Activated CD8-positive, alpha-beta memory T cell treated with anti-CD3 and anti-CD28 coated beads, Interleukin-2, amount 50 U/mL, for 4 hours (primary cell): ENCODE data around the gene MACC1.
"Not testable (repeated sequence)": the region's sequence is repeated elsewhere in the genome, so short reads cannot be mapped to it uniquely, and the experiment has no call there.

Experiments used
- DNase-seq: peaks from one replicate; pipeline ENCODE4 v3.0.0-alpha.2; 2020

The MACC1 gene

DNA sequence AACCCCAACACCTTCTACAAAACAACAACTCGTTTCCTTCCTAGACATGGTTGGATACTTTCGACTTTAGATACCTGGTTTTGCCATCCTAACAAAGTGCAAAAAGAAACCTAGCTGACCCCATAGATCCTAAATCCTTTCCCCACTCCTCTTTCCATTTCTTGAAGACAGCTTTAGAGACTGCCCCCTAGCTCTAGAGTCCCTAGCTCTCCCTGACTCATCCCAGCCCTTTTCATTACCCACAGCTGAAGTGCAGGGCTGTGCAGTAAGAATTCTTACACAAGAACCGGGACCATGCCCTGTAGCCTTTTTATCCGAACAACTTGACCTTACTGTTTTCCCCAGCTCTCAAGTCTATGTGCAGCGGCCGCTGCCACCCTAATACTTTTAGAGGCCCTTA lies 93.1 kb downstream of the MACC1 start:
- DNase-seq: not testable (repeated sequence)

- not testable (repeated sequence) for DNase-seq
Measured at GRCh38 chr7:20122653-20123316, 94.4 kb downstream of the MACC1 start.

GRCh38 chr7:20122073-20122472 lies 95.1 kb downstream of the MACC1 start:
- DNase-seq: no peak

- DNase-seq: no peak
Measured at GRCh38 chr7:20121404-20121803, 95.8 kb downstream of the MACC1 start.

- DNase-seq: not testable (repeated sequence)
Measured at GRCh38 chr7:20120611-20121168, 96.5 kb downstream of the MACC1 start.

DNA sequence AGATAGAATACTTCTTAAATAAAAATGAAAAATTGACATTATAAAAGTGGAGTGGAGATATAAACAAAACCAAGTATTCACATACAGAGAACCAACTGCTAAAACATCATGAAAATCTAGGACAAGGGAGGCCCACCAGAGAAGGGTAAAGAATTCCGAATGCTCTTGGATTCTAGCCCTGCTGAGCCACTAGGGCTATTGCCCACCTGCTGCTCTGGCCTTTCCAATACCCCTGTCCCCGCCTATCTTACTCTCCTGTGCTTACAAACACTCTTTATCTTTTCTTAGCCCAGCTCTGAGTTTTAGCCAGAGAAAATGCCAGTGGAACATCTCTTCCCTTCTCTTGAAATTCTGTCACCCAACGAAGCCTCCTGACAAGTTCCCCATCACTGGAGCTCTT lies 100.3 kb downstream of the MACC1 start:
- DNase-seq: no peak

DNA sequence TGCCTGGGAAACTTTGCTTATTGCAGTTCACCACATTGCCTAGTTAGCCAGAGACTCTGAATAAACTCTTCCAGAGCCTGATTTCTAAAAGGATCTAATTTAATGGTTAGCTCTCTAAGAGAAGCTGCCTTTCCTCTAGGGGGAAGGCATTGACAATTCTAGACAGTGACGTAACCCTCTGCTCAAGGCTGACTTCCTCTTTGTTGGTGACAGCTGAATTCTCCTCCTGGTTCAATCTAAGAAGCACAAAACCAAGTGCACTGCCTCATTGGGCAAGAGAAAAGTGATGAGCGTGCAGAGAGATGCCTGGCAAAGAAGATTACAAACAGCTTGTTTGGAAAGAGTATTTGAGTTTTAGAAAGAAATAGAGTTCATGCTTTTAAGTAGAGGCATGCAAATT lies 102.7 kb downstream of the MACC1 start:
- DNase-seq: no peak

DNA sequence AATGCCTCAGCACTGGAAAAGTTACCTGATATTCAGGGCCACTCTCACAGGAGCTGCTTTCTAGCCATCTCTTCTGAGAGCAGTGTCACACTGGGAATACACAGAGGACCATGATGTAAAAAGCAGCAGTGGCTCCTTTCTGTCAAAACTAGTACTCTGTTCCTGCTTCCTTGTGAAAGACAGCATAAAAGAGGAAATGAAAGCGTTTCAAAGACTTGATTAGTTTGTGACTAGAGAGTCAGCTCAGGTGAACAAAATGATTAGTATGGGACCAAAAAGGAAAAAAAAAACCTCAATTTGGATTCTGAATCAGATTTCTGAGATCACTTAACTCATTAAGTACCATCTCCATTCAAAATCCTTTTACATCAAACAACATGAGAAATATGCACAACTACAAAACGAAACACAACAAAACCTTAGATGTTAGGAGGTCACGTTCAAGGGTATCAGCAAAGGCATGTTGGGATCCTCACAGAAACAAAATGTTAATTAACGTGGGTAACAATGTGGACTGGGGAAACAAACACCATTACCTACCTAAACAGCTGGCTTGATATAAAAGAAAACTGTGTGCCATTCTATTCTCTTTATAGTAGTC lies 103.7 kb downstream of the MACC1 start:
- no peak for DNase-seq

DNA sequence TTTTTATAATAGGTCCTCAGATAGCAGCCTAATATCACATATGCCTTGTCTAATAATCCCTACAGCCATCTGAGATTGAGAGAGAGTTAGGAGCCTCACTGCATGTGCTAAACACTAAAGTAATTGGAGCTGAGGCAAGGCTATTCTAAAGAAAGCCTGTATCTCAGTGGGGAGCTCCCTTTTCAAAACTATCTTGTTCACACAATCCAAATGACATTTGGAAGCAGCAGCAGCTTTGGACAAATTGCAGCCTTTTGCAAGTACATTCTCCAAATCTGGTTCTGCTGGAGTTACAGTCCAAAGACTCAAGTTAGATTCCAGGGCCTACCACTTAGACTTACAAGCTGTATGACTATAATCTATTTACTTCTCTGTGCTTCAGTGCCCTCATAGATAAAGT lies 104.5 kb downstream of the MACC1 start:
- DNase-seq: no peak

- no peak for DNase-seq
Measured at GRCh38 chr7:20111821-20112542, 105.2 kb downstream of the MACC1 start.

- DNase-seq: no peak
Measured at GRCh38 chr7:20107582-20107981, 109.6 kb downstream of the MACC1 start.

DNA sequence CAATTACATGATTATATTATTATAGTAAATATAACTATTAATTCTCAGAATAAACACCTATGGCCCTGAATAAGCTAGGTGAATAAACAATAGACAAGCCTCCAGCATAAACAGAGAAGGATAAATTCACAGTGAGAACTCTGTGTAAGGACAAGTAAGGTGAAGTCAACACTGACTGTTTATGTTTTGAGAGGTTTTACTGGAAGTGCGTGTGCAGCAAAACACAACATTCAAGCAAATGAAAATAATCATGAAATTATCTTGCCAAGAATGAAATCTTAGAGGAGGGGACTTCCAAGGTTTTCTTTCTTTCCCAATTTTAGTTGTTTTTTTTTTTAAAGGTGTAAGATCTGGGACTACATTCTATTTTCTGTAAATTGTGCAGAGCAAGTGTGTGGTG lies 112.5 kb downstream of the MACC1 start:
- DNase-seq: no peak

DNA sequence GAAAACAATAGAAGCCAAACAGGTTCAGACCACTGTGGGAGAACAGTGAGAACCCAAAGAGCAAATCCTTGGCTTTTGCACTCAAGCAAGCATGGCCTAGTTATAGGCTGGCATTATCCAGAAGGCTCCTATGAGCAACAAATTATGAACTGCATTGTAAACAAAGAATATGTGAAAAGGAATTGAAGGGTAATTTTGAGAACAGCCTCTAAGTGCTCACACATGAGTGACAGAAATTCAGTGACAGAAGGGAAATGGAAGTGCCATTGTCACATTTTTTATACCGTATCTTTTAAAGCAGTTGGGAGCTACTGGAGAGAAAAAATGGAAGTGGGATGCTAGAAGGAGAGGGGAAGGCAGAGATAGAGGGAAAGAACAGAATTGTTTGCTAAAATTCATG lies 114.2 kb downstream of the MACC1 start:
- DNase-seq: no peak

GRCh38 chr7:20095862-20096261 lies 121.3 kb downstream of the MACC1 start:
- no peak for DNase-seq

GRCh38 chr7:20095436-20095835 lies 121.7 kb downstream of the MACC1 start:
- DNase-seq: no peak

- no peak for DNase-seq
Measured at GRCh38 chr7:20089431-20089830, 127.8 kb downstream of the MACC1 start.

DNA sequence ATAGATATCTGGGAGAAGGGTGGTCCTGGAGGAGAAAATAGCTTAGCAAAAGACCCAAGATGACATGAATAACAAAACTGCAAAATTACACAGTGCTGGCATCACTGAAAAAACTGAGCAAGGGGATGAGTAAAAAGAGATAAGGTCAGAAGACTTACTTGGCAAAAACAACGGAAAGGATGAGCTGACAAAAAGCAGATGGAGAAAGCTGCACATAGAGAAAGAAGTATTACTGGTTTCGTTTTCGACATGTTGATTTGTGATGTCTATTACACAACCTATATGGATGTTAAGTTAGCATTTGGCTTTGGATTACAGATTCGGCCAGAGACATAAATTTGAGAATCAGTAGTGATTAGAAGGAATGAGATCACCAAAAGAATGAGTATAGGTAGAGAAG lies 132.1 kb downstream of the MACC1 start:
- no peak for DNase-seq
